HK-2 (cell line): ENCODE data around the gene KLHL29.

ENCODE experiments used
- DNase-seq: peaks from one replicate; pipeline ENCODE4 v3.0.0-alpha.2; 2018; ENCODE audit not compliant: unreplicated experiment

Gene KLHL29

DNA sequence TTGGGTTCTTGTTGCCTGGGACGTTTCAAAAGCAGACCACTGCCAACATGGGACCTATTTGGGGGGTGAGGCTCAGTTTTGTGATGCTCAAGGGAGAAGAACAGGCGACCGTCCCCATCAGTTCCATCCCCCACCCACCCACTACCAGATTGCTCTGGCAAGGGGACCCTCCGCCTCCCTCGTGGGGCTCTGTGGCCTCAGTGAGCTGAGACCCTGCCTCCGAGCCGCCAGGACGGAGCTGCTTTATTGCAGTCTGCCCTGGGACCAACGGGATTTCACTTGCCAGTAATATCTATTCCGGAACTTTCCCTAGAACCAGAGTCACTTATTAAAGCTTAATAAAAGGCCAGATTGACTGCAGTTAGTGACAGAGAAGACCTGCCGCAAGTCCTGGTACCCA, 146.3 kb downstream of the KLHL29 start:
- no peak for DNase-seq

DNA sequence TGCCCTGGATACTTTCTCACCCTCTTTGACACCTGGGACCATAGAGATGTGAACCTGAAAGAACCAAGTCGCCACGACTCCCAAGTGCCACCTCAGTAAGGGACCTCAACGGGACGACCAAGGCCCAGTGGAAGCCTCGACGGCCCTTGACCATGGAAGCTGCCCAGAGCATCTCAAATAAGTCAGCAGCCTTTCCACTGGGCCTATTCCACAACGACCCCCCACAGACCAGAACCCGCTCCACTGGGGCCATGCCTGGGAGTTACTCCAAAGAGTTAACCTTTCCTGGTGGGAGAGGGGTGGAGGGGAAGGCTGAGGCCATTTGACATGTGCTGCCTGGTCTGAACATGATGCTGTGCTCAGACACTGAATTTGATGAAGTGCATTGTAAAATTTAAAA, 146.9 kb downstream of the KLHL29 start:
- DNase-seq, result no peak

DNA sequence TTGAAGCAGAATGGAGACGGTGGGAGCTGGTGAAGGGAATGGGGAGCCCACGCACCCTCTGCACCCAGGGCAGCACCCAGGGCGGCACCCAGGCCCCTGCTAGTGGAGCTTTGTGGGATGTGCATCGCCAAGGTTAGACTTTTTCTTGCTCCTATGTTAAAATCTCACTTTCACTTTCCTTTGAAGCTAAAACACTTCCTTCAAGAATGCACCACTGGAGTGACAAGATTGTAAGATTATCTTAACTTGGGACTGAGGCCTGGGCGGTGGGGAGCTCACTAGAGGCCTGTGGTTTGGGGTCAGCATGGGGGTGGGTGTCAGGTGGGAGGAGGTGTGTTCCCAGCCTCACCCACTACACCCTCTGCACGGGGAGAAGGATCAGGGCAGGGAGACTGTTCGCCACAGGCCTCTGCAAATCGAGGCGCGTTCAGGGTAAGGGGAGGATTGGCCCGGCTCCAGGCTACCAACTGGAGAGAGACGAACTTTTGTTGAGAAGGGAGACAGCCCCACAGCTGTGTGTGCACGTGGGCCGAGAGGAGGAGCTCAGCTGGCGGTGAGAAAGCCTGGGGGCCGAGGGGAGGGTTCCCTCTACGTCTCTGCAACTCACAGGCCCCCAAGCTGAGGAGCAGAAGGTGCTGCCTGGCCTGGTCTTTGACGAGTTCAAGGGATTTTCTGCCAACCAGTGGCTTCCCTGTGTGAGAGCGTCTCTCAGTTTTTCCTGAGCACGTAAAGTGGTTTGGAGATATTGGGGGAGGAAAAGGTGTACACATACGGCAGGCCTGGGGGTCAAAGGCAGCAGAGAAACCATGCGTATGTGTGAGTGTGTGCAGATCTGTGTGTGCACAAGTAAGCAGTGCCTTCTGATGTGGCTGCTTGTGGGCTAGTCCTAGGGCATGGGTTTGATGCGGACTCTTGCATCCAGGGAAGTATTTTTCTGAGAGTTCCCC, 147.7 kb downstream of the KLHL29 start:
- DNase-seq, result no peak

GRCh38 chr2:23533338-23533695, 148.3 kb downstream of the KLHL29 start:
- no peak for DNase-seq

GRCh38 chr2:23534771-23535170, 149.8 kb downstream of the KLHL29 start:
- no peak for DNase-seq

DNA sequence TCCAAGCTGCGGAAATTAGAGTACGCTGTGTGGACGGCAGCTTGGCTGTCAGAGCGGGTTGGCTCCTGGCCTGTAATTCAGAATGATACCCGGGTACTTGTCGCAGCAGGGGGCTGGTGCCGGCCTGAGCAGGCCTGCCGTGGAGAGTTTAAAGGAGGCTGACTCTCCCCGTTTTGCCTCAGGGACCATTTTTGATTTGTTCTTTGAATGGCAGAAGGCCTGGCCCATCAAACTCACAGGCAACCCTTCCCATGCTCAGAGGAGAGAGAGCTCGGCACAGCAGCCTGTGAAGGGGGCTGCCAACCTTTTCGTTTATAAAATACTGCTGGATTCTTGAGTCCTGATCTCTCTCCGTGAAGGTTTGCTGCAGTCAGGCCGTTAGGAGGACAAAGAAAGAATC, 151.3 kb downstream of the KLHL29 start:
- no peak for DNase-seq

GRCh38 chr2:23537991-23538390, 153.0 kb downstream of the KLHL29 start:
- DNase-seq, result no peak

GRCh38 chr2:23538566-23538965, 153.6 kb downstream of the KLHL29 start:
- no peak for DNase-seq

DNA sequence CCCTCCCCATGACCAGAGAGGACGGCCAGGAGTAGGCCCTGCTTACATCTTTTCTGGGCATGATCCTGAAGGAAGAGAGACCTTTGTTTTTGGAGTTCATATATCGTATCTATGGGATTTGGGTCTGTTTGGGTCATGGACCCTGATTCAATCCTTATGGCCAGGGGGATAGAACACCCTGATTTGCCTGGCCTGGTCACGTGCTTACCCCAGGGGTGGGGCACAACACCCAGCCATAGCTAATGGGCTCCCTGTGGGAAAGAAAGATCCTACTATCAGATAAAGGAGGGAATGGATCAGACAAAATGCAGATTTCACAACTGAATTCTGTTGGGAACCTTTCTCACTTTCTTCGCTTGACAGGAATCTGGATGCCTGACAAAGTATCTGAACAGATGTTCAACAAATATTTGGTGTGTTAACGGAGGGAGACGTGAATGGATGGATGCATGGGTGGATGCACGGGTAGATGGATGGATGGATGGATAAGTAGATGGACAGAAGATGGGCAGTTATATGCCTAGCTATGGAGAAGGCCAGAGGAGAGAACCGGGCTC, 155.9 kb downstream of the KLHL29 start:
- DNase-seq, result no peak

GRCh38 chr2:23541503-23542229, 156.7 kb downstream of the KLHL29 start:
- DNase-seq, result no peak

GRCh38 chr2:23542230-23542789, 157.3 kb downstream of the KLHL29 start:
- no peak for DNase-seq

- no peak for DNase-seq
These were observed 158.3 kb downstream of the KLHL29 start for GRCh38 chr2:23543302-23543701.

DNA sequence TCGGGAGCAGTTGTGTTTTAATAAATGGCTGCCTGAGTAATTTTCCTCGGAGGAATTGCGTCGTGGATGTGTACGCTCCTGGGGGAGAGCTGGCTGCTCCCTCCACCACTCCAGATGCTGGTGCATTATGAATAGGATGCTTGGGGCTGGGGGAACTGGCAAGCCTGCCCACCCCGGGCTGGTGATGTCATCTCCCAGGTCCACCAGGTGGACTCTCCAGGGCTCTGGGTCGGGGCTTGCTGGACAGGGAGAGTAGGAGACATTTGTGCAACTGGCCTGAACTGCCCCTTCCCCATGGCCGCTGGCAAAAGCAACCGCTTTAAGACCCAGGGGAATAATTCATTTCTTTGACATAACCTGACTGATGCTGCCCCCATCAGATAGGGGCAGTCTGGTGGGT, 158.7 kb downstream of the KLHL29 start:
- no peak for DNase-seq

DNA sequence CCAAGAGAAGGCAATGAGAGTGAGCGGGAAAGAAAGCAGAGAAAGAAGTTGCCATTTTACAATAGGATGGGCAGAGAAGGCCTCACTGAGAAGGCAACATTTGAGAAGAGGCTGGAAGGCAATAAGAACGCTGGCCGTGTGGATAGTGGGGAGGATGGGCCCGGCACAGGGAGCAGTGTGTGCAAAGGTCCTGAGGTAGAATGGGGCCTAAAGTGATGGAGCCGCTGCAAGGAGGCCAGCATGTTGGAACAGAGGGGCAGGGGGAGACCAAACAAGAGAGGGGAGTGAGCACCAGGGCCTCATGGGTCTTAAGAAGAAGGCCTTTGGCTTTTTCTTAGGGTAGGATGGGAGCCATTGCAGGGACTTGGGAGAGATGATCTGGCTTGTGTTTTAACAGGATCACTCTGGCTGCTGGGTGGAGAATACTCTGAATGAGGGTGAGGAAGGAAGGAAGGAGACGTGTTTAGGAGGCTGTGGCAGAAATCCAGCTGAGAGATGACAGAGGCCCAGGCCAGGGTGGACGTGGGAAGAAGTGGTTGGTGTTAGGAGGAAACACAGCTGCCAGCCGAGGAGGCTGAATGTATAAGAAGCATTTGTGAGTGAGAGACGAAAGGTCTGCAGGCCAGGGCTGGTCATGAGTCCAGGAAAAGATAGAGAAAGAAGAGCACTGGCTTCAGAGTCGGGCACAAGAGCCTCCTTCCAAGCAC, 159.8 kb downstream of the KLHL29 start:
- no peak for DNase-seq

- DNase-seq, result peak; percentile 55
These were observed 160.4 kb downstream of the KLHL29 start for GRCh38 chr2:23545396-23545795.

GRCh38 chr2:23545811-23546210, 160.8 kb downstream of the KLHL29 start:
- DNase-seq, result no peak

DNA sequence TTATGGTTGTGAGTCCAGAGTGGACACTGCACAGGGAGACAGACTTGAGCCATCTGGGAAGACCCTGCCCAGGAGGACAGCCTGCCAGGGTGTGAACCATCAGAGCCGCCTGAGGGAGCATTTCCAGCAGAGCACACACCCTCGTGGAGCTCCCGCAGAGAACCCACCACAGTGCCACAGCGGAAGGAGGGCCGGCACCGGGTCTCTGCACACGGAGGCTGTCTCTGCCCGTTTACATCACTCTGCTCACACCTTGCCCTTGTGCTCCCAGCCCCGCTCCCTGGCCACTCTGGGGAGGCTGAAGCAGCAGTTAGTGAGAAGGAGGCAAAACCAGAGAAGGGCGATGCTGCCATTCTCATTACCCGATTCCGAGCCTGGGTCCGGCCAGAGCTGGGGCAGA, 161.9 kb downstream of the KLHL29 start:
- no peak for DNase-seq

DNA sequence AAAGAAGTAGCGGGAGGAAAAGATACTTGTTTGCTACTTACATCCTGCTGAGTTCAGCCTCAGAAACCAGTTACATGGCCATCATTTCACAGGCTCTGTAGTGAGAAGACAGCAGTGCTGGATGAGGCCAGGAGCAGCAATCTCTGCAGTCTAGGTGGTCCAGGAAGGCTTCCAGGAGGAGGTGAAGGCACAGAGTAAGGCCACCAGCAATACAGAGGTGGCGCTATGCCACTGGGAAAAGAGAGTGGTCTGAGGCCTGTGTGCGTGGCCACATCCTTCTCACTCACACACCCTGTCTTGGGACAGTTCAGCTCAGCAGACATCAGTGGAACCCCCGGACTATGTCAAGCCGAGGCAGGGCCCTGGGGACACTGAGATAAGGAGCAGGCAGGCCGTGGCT, 162.7 kb downstream of the KLHL29 start:
- no peak for DNase-seq

DNA sequence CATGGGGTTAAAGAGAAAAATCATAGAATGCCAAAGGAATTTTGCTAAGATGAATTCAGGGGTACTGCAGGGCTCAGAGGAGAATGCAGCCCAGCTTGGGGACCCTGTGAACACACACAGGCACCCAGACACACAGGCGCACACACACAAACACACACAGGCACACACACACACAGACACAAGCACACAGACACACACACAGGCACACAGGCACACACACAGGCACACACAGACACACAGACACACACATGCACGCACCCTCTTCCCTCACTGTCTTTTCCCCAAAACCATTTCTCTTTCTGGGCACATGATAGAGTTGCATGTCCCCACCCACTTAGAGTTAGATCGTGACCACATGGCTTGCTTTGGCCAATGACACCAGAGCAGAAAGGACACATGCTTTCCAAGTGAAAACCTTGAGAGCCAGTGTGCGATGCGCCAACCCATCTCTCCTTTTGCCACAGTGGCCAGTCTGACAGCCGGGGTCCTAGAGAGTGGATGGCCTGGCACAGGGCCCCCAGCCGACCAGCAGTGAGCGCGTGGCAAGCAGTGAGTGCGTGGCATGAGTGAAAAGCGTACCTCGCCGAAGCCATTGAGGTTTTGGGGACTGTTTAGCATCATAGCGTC, 163.3 kb downstream of the KLHL29 start:
- DNase-seq, result no peak

- no peak for DNase-seq
These were observed 164.1 kb downstream of the KLHL29 start for GRCh38 chr2:23549051-23549450.

- DNase-seq, result no peak
These were observed 165.0 kb downstream of the KLHL29 start for GRCh38 chr2:23549821-23550530.
